ENCODE measurements around the gene TMEM163. TPM values are rescaled to one million over a fixed set of nuclear protein-coding genes. Genes with fewer than 3 reads are reported as not detected.

TMEM163 gene
- total RNA-seq, 1 experiment from 2014 or later, result 4.1 TPM

GRCh38 chr2:134576478-134576877, 142.3 kb downstream of the TMEM163 start:
- Mint-ChIP-seq H3K4me1 (ENCODE audit: low read depth, unreplicated experiment) (no peaks in the 10 kb centered on the region), H3K27me3 (ENCODE audit: insufficient read depth, unreplicated experiment) (no peaks in the 10 kb centered on the region), H3K4me3 (ENCODE audit: unreplicated experiment) (no peak overlapping the region), H3K27ac (ENCODE audit: unreplicated experiment) (no peak overlapping the region), H3K9me3 (ENCODE audit: unreplicated experiment) (no peaks in the 10 kb centered on the region), H3K36me3 (ENCODE audit: insufficient read depth, unreplicated experiment) (no peaks in the 10 kb centered on the region)
- CTCF ChIA-PET, result interaction anchor here (1.0 kb wide), 1 partner anchor 279 kb away, joined by 3 read pairs; no protein-coding TSS in a partner anchor
- no peak for TF ChIP-seq CTCF (IDR thresholded peaks at IDR 0.05; ENCODE audit: insufficient read depth in 1 of 2, low read depth in 1 of 2, low read length in 1 of 2, severe bottlenecking in 1 of 2, unreplicated experiment in 1 of 2)
- H3K36me3 ChIP-seq (ENCODE audit: control insufficient read depth, insufficient read depth, low read length), result no peaks in the 10 kb centered on the region
- no TSS peak for BruUV-seq (replicated peaks)
- no peaks in the 10 kb centered on the region for H3K4me1 ChIP-seq
- POLR2A ChIA-PET, result no interaction called here
- H3K9me3 ChIP-seq, result no peaks in the 10 kb centered on the region
- H3K4me3 ChIP-seq (ENCODE audit: low read depth, low read length), result no peak overlapping the region
- no peak for DNase-seq
- H3K27me3 ChIP-seq (replicated peaks; ENCODE audit: control insufficient read depth, insufficient read depth, low read length), result no peaks in the 10 kb centered on the region
- intact Hi-C loops (cut with micrococcal nuclease; ENCODE audit: unreplicated experiment), result loop anchor here (1.0 kb wide), 1 partner anchor 322 kb away; no protein-coding TSS in a partner anchor

- Mint-ChIP-seq H3K27ac (ENCODE audit: unreplicated experiment) (no peak overlapping the region), H3K27me3 (ENCODE audit: insufficient read depth, unreplicated experiment) (no peaks in the 10 kb centered on the region), H3K9me3 (ENCODE audit: unreplicated experiment) (no peaks in the 10 kb centered on the region), H3K4me3 (ENCODE audit: unreplicated experiment) (no peak overlapping the region), H3K4me1 (ENCODE audit: low read depth, unreplicated experiment) (no peaks in the 10 kb centered on the region), H3K36me3 (ENCODE audit: insufficient read depth, unreplicated experiment) (no peaks in the 10 kb centered on the region)
- Histone ChIP-seq H3K4me1 (no peaks in the 10 kb centered on the region), H3K27me3 (replicated peaks; ENCODE audit: control insufficient read depth, insufficient read depth, low read length) (no peaks in the 10 kb centered on the region), H3K9me3 (no peaks in the 10 kb centered on the region), H3K4me3 (ENCODE audit: low read depth, low read length) (no peak overlapping the region), H3K36me3 (ENCODE audit: control insufficient read depth, insufficient read depth, low read length) (no peaks in the 10 kb centered on the region)
- no TSS peak for BruUV-seq (replicated peaks)
- ChIA-PET CTCF (no interaction called here), POLR2A (no interaction called here)
- intact Hi-C loops (cut with micrococcal nuclease; ENCODE audit: unreplicated experiment), result loop anchor here (1.0 kb wide), 1 partner anchor 322 kb away; no protein-coding TSS in a partner anchor
- no peak for DNase-seq
- TF ChIP-seq CTCF (IDR thresholded peaks at IDR 0.05; ENCODE audit: insufficient read depth in 1 of 2, low read depth in 1 of 2, low read length in 1 of 2, severe bottlenecking in 1 of 2, unreplicated experiment in 1 of 2), result no peak
Observed at GRCh38 chr2:134575888-134576287, 142.9 kb downstream of the TMEM163 start.

- Histone ChIP-seq H3K4me3 (ENCODE audit: low read depth, low read length) (no peak overlapping the region), H3K36me3 (ENCODE audit: control insufficient read depth, insufficient read depth, low read length) (no peaks in the 10 kb centered on the region), H3K4me1 (no peaks in the 10 kb centered on the region), H3K27me3 (replicated peaks; ENCODE audit: control insufficient read depth, insufficient read depth, low read length) (no peaks in the 10 kb centered on the region; the same call in 1 of the 2 replicates), H3K9me3 (no peaks in the 10 kb centered on the region)
- intact Hi-C loops (cut with micrococcal nuclease; ENCODE audit: unreplicated experiment), result no loop called here
- H3K9me3 Mint-ChIP-seq (ENCODE audit: unreplicated experiment), result no peaks in the 10 kb centered on the region
- no peaks in the 10 kb centered on the region for H3K36me3 Mint-ChIP-seq (ENCODE audit: insufficient read depth, unreplicated experiment)
- no peak overlapping the region for H3K4me3 Mint-ChIP-seq (ENCODE audit: unreplicated experiment)
- peaks cover 3% of the 10 kb centered on the region for H3K27me3 Mint-ChIP-seq (ENCODE audit: insufficient read depth, unreplicated experiment)
- ChIA-PET POLR2A (no interaction called here), CTCF (no interaction called here)
- BruUV-seq (replicated peaks), result no TSS peak
- no peak for TF ChIP-seq CTCF (IDR thresholded peaks at IDR 0.05; ENCODE audit: insufficient read depth in 1 of 2, low read depth in 1 of 2, low read length in 1 of 2, severe bottlenecking in 1 of 2, unreplicated experiment in 1 of 2)
- no peaks in the 10 kb centered on the region for H3K4me1 Mint-ChIP-seq (ENCODE audit: low read depth, unreplicated experiment)
- no peak overlapping the region for H3K27ac Mint-ChIP-seq (ENCODE audit: unreplicated experiment)
- no peak for DNase-seq
Observed at GRCh38 chr2:134574611-134575330, 144.0 kb downstream of the TMEM163 start.

Measured in Caco-2 (cell line).